ENCODE measurements around the gene AGPAT3.

AGPAT3 gene

GRCh38 chr21:43872531-43873197, 7.6 kb downstream of the AGPAT3 start:
- TF ChIP-seq CTCF (IDR thresholded peaks at IDR 0.05) (no peak), ZFX (IDR thresholded peaks at IDR 0.05; ENCODE audit: borderline replicate concordance) (no peak)
- no peak overlapping the region for H3K27ac ChIP-seq

GRCh38 chr21:43873673-43874072, 8.7 kb downstream of the AGPAT3 start:
- no peak overlapping the region for H3K27ac ChIP-seq

GRCh38 chr21:43874085-43874805, 9.2 kb downstream of the AGPAT3 start:
- TF ChIP-seq CTCF (IDR thresholded peaks at IDR 0.05): no peak
- TF ChIP-seq ZFX (IDR thresholded peaks at IDR 0.05; ENCODE audit: borderline replicate concordance): no peak

More at GRCh38 chr21:43873673-43874072, 8.7 kb downstream of the AGPAT3 start:
- TF ChIP-seq CTCF (IDR thresholded peaks at IDR 0.05) (no peak), ZFX (IDR thresholded peaks at IDR 0.05; ENCODE audit: borderline replicate concordance) (no peak)

DNA sequence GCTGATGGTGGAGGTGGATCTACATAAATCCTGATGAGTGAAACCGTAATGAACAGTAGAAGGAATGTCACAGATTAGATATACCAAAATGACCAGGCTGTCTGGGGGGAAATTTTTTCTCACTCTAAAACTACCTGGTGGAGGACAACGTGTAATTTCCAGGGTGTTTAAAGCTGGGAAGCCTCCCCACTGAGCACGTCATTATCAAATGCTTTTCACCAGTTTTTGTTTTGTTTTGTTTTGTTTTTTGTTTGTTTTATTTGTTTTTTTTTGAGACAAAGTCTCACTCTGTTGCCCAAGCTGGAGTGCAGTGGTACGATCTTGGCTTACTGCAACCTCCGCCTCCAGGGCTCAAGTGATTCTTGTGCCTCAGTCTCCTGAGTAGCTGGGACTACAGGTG, 11.6 kb downstream of the AGPAT3 start:
- TF ChIP-seq CTCF (IDR thresholded peaks at IDR 0.05): no peak
- TF ChIP-seq ZFX (IDR thresholded peaks at IDR 0.05; ENCODE audit: borderline replicate concordance): no peak
- H3K27ac ChIP-seq: no peak overlapping the region

More at GRCh38 chr21:43874085-43874805, 9.2 kb downstream of the AGPAT3 start:
- H3K27ac ChIP-seq: no peak overlapping the region

DNA sequence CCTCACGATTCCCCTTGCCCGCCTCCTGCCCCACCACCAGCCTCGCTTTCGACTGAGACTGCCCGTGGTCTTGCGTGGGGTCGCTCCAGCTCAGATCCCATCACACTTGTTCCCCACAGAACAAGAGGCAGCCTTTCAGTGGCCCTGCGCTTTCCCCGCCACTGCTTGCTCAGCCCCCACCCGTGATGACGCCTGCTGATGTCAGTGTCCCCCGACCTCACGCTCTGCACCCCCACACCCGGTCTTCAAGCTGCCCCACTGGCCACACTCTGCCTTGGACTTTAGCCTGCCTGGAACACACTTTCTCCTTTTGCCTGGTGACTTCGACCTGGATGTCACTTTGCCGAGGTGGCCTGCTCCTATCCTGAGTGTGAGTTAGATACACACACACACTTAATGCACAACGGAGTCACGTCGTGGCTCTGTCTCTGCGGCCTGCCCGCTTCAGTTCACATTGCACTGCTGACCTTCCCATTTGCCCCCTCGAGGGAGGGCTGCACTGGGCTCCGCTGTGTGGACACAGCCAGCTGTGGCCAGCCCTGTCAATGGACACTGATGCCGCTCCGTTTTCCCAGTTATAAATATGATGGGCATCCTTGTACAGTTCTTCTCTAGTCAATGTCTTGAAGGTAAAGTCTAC, 13.0 kb downstream of the AGPAT3 start:
- TF ChIP-seq ZFX (IDR thresholded peaks at IDR 0.05; ENCODE audit: borderline replicate concordance) (no peak), CTCF (IDR thresholded peaks at IDR 0.05) (no peak)
- H3K27ac ChIP-seq: no peak overlapping the region

- H3K27ac ChIP-seq: 0 out of 2 replicates have a peak overlapping the region, but pooled peaks have one; percentile 15
- TF ChIP-seq ZFX (IDR thresholded peaks at IDR 0.05; ENCODE audit: borderline replicate concordance): no peak
- TF ChIP-seq CTCF (IDR thresholded peaks at IDR 0.05): no peak
These were observed 14.5 kb downstream of the AGPAT3 start for GRCh38 chr21:43879348-43880110.
